GM18909 (cell line): ENCODE data around the gene GTF3C4.

Experiments
- ATAC-seq: cut with Tn5 transposase; IDR thresholded peaks from one replicate; pipeline ENCODE4 v1.9.1; 2021; ENCODE audit warnings: mild to moderate bottlenecking; ENCODE audit not compliant: unreplicated experiment, poor library complexity

GTF3C4 gene

GRCh38 chr9:132728497-132728896 is 58.2 kb downstream of the GTF3C4 start:
- ATAC-seq = no peak

DNA sequence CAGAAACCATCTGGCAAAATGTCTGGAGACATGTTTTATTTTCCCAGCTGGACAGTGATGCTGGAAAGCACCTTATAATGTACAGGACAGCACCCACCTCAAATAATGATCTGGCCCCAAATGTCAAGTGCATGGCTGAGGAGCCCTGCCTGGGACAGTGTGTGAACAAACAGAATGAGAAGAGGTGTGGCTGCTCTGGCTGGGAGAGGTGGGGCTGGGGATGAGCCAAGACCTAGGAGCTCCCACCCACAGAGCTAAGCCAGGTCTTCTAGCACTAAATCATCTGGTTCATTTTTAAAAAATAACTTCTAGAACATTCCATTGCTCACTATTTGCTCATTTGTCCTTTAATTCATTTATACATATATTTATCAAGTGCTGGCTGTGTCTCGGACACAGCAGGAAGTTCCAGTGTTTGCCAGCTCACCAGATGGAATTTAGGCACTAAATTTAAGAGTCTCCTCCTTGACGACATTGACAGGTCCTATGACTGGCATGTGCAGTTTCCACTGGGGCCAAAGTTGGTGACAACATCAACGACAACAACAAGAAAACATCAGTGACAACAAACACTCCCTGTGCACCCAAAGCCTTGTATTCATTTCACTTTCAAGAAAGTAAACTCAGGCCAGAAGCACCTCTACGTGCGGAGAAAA is 59.1 kb downstream of the GTF3C4 start:
- ATAC-seq = no peak

DNA sequence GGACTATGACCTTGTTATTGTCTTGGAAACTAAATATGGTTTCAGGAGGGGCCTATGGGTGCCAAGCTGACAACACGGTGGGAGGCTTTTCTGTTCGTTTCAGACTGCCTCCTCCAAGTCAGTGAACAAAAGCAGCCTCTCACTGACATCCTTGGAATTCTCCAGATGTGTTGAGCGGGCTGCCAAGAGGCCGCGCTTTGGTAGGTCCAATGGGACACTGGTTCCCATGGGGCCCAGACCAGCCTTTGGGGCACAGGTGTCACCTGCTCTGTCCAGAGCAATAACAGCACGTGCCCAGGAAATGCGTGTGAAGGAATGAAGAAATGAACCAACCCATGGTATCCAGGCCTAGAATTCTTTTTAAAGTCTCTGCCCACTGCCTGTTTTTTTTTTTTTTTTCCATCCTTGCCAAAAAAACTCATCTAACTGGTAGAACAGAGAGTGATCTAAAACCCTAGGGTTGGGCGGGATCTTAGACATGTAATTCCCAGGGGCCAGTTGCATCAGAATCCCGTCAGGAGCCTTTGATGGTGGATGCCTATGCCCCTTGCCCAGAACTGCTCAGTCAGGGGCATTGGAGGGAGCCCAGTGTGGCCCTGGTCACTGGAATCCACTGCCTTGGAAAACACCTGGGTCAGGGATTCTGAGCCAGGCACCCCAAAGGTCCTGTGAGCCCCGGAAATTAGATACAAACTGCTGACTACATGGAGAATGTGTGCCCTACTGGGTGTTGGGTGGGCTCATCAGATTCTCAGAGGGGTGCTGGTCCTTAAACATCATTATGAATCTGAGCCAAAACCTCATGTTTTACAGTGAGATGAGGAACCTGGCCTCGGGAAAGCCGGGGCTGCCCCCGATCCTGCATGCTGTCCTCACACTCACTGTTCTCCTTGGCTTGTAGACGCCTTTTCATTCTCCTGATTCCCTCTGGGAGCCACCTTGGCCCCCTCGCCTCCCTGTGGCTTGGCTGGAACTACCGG is 60.1 kb downstream of the GTF3C4 start:
- ATAC-seq = no peak

GRCh38 chr9:132731230-132731629 is 61.0 kb downstream of the GTF3C4 start:
- ATAC-seq = no peak

DNA sequence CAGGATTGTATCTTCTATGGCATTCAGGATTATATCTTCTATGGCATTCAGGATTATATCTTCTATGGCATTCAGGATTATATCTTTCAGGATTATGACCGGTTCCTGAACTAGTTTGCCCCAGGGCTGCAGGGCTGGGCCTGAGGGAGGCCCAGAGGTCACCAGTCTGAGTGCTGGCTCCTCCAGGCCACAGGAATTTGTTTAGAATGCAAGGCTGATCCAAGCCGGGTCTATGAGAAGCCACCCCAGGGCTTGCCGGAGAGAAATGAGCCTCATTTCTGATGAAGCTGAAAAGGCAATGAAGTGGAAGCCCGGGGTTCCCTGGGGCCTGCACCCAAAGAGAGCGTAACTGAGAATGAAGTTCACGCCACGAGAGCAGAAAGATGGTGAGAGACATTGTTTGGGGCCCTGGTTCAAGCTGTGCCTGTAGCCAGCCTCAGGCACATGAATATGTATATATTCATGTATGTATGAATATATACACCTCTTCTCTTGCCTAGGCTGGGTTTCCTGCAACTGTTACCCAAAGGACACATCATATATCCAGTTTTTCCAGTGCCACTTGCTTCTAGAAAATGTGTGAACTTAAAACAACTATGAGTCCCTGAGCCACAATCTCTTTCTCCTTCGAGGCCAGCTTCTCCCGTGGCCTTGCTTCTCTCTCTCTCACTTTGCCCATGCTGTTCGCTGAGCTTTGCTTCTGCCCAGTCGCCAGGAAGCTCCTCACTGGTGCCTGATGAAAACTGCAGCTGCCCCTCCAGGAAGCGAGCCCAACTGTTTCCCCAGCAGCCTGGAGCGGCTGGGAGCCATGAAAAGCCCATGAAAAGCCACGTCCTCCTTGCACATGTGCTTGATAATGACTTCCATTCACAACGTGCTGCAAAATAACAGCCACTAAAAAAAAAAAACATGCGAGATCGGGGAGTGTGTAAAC is 62.3 kb downstream of the GTF3C4 start:
- no peak for ATAC-seq

GRCh38 chr9:132733260-132733815 is 63.1 kb downstream of the GTF3C4 start:
- ATAC-seq = no peak

DNA sequence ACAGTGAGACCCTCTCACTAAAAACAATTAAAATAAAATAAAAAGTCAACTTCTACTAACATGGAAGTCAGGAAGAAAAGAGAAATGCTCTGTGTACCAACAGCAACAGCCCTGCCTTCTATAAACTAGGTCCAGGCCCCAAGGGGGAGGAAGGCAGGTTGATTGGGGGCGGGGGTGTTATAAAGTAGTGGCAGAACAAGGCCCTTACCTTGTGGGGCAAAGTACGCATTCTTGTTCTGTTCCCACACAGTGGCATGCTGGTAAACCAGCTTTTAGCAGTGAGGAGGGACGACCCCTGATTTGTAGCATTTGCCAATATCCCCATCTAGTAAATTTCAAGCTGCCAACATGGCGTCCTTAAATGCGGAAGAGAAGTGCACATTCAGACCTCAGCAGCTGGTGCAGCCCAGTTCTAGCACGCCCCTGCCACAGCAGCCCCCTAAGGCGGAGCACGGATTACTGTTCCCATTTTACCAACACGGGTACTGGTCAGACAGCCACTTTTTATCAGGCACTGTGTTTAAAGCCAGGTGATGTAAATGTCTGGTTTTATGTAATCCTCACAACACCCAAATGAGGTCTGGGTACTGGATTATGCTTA is 69.5 kb downstream of the GTF3C4 start:
- no peak for ATAC-seq

GRCh38 chr9:132740526-132741309 is 70.5 kb downstream of the GTF3C4 start:
- ATAC-seq = no peak

GRCh38 chr9:132742821-132743311 is 72.6 kb downstream of the GTF3C4 start:
- no peak for ATAC-seq

GRCh38 chr9:132743931-132744479 is 73.7 kb downstream of the GTF3C4 start:
- ATAC-seq = no peak
